Neural cell (in vitro differentiated cells): Measurements from ENCODE around the gene ZDHHC14. TPM values are rescaled to one million over a fixed set of nuclear protein-coding genes. Genes with fewer than 3 reads are reported as not detected.

Experiments
- H2AFZ ChIP-seq: fragments of 200-600, 300-800 bp; sonication (generic), shearing (Covaris generic); 2 replicates; pipeline ENCODE4 v1.6.0; 2014; ENCODE audit warnings: low read depth, mild to moderate bottlenecking, antibody characterized with exemption, low read length, moderate library complexity
- H3F3A ChIP-seq: fragments of 200-600 bp; shearing (Covaris generic); 2 replicates; pipeline ENCODE4 v1.6.1; 2016; ENCODE audit warnings: mild to moderate bottlenecking, moderate library complexity, mixed read lengths, antibody characterized with exemption, low read length; ENCODE audit not compliant: insufficient read depth, poor library complexity, severe bottlenecking
- H3K27ac ChIP-seq: fragments of 200-600, 300-800 bp; sonication (generic), shearing (Covaris generic); 2 replicates; pipeline ENCODE4 v1.5.1; 2014; ENCODE audit warnings: mild to moderate bottlenecking, low read length, moderate library complexity
- H3K27me3 ChIP-seq: fragments of 300-800, 200-600 bp; sonication (generic), shearing (Covaris generic); 2 replicates; pipeline ENCODE4 v1.6.0; 2014; ENCODE audit warnings: mild to moderate bottlenecking, low read depth, low read length, moderate library complexity; ENCODE audit not compliant: insufficient read depth
- H3K36me3 ChIP-seq: fragments of 300-800, 200-600 bp; sonication (generic), shearing (Covaris generic); 2 replicates; pipeline ENCODE4 v1.5.1; 2014; ENCODE audit warnings: mild to moderate bottlenecking, antibody characterized with exemption, low read length, moderate library complexity; ENCODE audit not compliant: insufficient read depth
- H3K4me2 ChIP-seq: fragments of 300-800, 200-600 bp; sonication (generic), shearing (Covaris generic); 2 replicates; pipeline ENCODE4 v1.6.0; 2014; ENCODE audit warnings: mild to moderate bottlenecking, low read length
- H3K4me3 ChIP-seq: fragments of 300-800, 200-600 bp; sonication (generic), shearing (Covaris generic); 2 replicates; pipeline ENCODE4 v1.5.1; 2014; ENCODE audit warnings: mild to moderate bottlenecking, low read length, moderate library complexity
- H3K79me2 ChIP-seq: fragments of 200-600 bp; shearing (Covaris generic); replicated peaks from 2 replicates; pipeline ENCODE4 v1.6.0; 2014; ENCODE audit warnings: mild to moderate bottlenecking, low read length, moderate library complexity; ENCODE audit not compliant: insufficient read depth
- H3K9ac ChIP-seq: fragments of 300-800, 200-600 bp; sonication (generic), shearing (Covaris generic); 2 replicates; pipeline ENCODE4 v1.6.1; 2016; ENCODE audit warnings: mild to moderate bottlenecking, low read length, mixed read lengths
- H3K9me2 ChIP-seq: fragments of 200-600 bp; shearing (Covaris generic); 2 replicates; pipeline ENCODE4 v1.6.1; 2016; ENCODE audit warnings: mild to moderate bottlenecking, low read length, mixed read lengths; ENCODE audit not compliant: insufficient read depth
- H3K9me3 ChIP-seq: fragments of 200-600, 300-800 bp; sonication (generic), shearing (Covaris generic); 2 replicates; pipeline ENCODE4 v1.6.1; 2016; ENCODE audit warnings: mild to moderate bottlenecking, mixed run types, low read length, moderate library complexity, mixed read lengths
- H4K20me1 ChIP-seq: fragments of 200-600 bp; shearing (Covaris generic); 2 replicates; pipeline ENCODE4 v1.6.1; 2016; ENCODE audit warnings: mild to moderate bottlenecking, mixed run types; ENCODE audit not compliant: insufficient read depth
- EP300 ChIP-seq: fragments of 450-650 bp; conservative IDR thresholded peaks from 2 replicates; pipeline ENCODE4 v1.6.1; 2014; ENCODE audit warnings: antibody characterized with exemption, mild to moderate bottlenecking, moderate library complexity; ENCODE audit not compliant: poor library complexity, severe bottlenecking
- EZH2 ChIP-seq: fragments of 200-600, 300-800 bp; shearing (Covaris generic), sonication (generic); IDR thresholded peaks from 2 replicates; pipeline ENCODE4 v1.6.1; 2014; ENCODE audit warnings: antibody characterized with exemption, low read length, borderline replicate concordance, mild to moderate bottlenecking; ENCODE audit not compliant: insufficient read depth, poor library complexity, severe bottlenecking
- MXI1 ChIP-seq: fragments of 450-650 bp; conservative IDR thresholded peaks from 2 replicates; pipeline ENCODE4 v1.6.1; 2014; ENCODE audit warnings: antibody characterized with exemption, mild to moderate bottlenecking; ENCODE audit not compliant: poor library complexity, severe bottlenecking
- POLR2AphosphoS5 ChIP-seq: IDR thresholded peaks from 2 replicates; pipeline ENCODE4 v1.6.1; 2012
- RAD21 ChIP-seq: fragments of 450-650 bp; conservative IDR thresholded peaks from 2 replicates; pipeline ENCODE4 v1.6.1; 2014; ENCODE audit warnings: antibody characterized with exemption, mild to moderate bottlenecking, moderate library complexity
- SMC3 ChIP-seq: fragments of 450-650 bp; conservative IDR thresholded peaks from 2 replicates; pipeline ENCODE4 v1.6.1; 2014; ENCODE audit warnings: antibody characterized with exemption, mild to moderate bottlenecking, moderate library complexity; ENCODE audit not compliant: poor library complexity
- TAF1 ChIP-seq: IDR thresholded peaks from 2 replicates; pipeline ENCODE4 v1.6.1; 2012; ENCODE audit warnings: low read depth
- polyA plus RNA-seq: library from polyadenylated mRNA; depleted of rRNA; stranded (reverse); fragments of >200 nt; gene quantifications from 2 replicates; pipeline ENCODE4 v1.2.3, GENCODE V29; 2014
- TF ChIP-seq, protein P1 (sequence below): fragments of 450-650 bp; IDR thresholded peaks from 2 replicates; pipeline ENCODE4 v1.5.1; 2014; ENCODE audit warnings: antibody characterized with exemption, mild to moderate bottlenecking, moderate library complexity; ENCODE audit not compliant: poor library complexity, severe bottlenecking
- TF ChIP-seq, protein P2 (sequence below): IDR thresholded peaks from 2 replicates; pipeline ENCODE4 v1.6.1; 2012; ENCODE audit warnings: borderline replicate concordance

The ZDHHC14 gene
- polyA plus RNA-seq, 1 donor from 2014 or later: 4.1 TPM

DNA sequence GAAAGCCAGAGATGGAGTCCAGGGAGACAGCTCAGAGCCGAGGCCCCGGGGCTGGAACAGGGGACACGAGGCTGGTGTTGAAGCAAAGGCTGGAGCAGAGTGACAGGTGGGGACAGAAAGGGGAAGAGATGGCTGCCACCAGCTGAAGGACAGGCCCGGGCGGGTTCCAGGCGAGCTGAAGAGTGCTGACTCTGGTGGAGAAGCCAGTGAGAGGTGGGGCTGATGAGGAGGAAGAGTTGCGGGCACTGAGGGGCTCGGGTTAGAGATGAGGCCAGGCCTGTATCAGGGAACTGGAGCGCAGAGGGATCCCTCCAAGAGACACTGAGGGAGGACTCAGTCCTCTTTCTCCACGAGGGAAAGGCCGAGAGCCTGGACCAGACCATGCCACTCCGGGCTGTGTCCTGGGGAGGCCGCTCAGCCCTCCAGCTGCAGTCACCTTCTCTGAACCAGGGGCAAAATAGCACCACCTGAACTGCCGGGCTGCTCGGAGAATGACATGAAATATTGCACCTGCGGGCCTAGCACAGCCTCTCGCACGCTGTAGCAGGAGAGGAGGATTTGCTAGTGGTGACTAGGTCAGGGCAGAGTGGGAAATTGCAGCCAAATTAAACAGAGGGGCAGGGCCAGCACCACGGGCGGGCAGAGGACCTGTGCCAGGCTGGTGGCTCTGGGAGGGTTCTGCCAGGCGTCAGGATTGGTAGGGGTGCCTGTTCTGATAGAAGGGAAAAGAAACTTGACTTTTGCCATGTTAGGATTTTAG, 175.9 kb downstream of the ZDHHC14 start:
- H3K4me2 ChIP-seq: no peak overlapping the region
- no peaks in the 10 kb centered on the region for H3K79me2 ChIP-seq
- H3F3A ChIP-seq: no peaks in the 10 kb centered on the region
- no peaks in the 10 kb centered on the region for H3K9me3 ChIP-seq
- no peaks in the 10 kb centered on the region for H4K20me1 ChIP-seq
- H3K27me3 ChIP-seq: no peaks in the 10 kb centered on the region
- no peak overlapping the region for H2AFZ ChIP-seq
- no peak overlapping the region for H3K4me3 ChIP-seq
- H3K9ac ChIP-seq: no peak overlapping the region
- no peak overlapping the region for H3K27ac ChIP-seq
- H3K9me2 ChIP-seq: no peaks in the 10 kb centered on the region
- no peaks in the 10 kb centered on the region for H3K36me3 ChIP-seq
- TF ChIP-seq MXI1 (no peak), TAF1 (no peak), POLR2AphosphoS5 (no peak), RAD21 (no peak), EP300 (no peak), SMC3 (no peak), EZH2 (no peak)
- TF ChIP-seq, protein P1, sequence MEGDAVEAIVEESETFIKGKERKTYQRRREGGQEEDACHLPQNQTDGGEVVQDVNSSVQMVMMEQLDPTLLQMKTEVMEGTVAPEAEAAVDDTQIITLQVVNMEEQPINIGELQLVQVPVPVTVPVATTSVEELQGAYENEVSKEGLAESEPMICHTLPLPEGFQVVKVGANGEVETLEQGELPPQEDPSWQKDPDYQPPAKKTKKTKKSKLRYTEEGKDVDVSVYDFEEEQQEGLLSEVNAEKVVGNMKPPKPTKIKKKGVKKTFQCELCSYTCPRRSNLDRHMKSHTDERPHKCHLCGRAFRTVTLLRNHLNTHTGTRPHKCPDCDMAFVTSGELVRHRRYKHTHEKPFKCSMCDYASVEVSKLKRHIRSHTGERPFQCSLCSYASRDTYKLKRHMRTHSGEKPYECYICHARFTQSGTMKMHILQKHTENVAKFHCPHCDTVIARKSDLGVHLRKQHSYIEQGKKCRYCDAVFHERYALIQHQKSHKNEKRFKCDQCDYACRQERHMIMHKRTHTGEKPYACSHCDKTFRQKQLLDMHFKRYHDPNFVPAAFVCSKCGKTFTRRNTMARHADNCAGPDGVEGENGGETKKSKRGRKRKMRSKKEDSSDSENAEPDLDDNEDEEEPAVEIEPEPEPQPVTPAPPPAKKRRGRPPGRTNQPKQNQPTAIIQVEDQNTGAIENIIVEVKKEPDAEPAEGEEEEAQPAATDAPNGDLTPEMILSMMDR: no peak
- TF ChIP-seq, protein P2, sequence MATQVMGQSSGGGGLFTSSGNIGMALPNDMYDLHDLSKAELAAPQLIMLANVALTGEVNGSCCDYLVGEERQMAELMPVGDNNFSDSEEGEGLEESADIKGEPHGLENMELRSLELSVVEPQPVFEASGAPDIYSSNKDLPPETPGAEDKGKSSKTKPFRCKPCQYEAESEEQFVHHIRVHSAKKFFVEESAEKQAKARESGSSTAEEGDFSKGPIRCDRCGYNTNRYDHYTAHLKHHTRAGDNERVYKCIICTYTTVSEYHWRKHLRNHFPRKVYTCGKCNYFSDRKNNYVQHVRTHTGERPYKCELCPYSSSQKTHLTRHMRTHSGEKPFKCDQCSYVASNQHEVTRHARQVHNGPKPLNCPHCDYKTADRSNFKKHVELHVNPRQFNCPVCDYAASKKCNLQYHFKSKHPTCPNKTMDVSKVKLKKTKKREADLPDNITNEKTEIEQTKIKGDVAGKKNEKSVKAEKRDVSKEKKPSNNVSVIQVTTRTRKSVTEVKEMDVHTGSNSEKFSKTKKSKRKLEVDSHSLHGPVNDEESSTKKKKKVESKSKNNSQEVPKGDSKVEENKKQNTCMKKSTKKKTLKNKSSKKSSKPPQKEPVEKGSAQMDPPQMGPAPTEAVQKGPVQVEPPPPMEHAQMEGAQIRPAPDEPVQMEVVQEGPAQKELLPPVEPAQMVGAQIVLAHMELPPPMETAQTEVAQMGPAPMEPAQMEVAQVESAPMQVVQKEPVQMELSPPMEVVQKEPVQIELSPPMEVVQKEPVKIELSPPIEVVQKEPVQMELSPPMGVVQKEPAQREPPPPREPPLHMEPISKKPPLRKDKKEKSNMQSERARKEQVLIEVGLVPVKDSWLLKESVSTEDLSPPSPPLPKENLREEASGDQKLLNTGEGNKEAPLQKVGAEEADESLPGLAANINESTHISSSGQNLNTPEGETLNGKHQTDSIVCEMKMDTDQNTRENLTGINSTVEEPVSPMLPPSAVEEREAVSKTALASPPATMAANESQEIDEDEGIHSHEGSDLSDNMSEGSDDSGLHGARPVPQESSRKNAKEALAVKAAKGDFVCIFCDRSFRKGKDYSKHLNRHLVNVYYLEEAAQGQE: no peak

DNA sequence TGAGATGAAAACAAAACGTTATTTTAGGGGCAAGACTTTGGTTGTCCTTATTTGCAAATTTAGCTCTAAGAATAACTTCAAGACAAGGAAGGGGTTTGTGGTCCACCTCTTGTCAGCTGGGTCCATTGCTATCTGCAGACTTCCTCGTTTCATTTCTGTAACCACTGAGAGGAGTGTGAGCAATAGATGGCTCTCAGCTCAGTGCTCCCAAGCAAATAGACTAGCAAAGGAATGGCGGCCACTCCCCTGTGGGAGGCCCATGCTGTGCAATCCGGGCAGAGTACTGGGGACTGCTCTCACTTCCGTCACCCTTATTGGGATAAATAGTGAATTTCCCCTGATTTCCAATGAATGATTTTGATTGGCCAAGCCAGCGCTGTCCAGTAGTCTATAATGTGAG, 176.6 kb downstream of the ZDHHC14 start:
- Histone ChIP-seq H3K36me3 (no peaks in the 10 kb centered on the region), H3K9me3 (no peaks in the 10 kb centered on the region), H3K9ac (no peak overlapping the region), H3K79me2 (no peaks in the 10 kb centered on the region), H3K27me3 (no peaks in the 10 kb centered on the region), H3K9me2 (no peaks in the 10 kb centered on the region), H2AFZ (no peak overlapping the region), H3F3A (no peaks in the 10 kb centered on the region), H4K20me1 (no peaks in the 10 kb centered on the region), H3K4me3 (no peak overlapping the region), H3K27ac (no peak overlapping the region), H3K4me2 (no peak overlapping the region)
- TF ChIP-seq SMC3 (no peak), MXI1 (no peak), POLR2AphosphoS5 (no peak), RAD21 (no peak), TAF1 (no peak), EP300 (no peak), EZH2 (no peak)
- TF ChIP-seq, protein P1: no peak
- TF ChIP-seq, protein P2: no peak
